GM10248 (cell line): ENCODE measurements around the gene EAPP.
"Not testable (repeated sequence)": the region's sequence is repeated elsewhere in the genome, so short reads cannot be mapped to it uniquely, and the experiment has no call there.

ENCODE experiments used
- CTCF ChIA-PET: fragments of 300-600 bp; sonication (Branson Sonifier 250); formaldehyde crosslinking; extraction: SDS; loops from one replicate; lab custom pipeline; 2021; ENCODE audit warnings: antibody characterized with exemption; lab: Yijun Ruan, JAX
- POLR2A ChIA-PET: fragments of 350-650 bp; sonication (Branson Sonifier 250); formaldehyde crosslinking; extraction: SDS; loops from one replicate; lab custom pipeline; 2020; ENCODE audit warnings: antibody characterized with exemption; lab: Yijun Ruan, JAX
- DNase-seq: peaks from one replicate; pipeline ENCODE4 v3.0.0; 2012; ENCODE audit errors: extremely low spot score
- CTCF ChIP-seq: IDR thresholded peaks from 2 replicates; pipeline ENCODE4 v1.5.1; 2012; ENCODE audit warnings: mild to moderate bottlenecking, low read depth; ENCODE audit errors: extremely low read depth, missing control alignments, control extremely low read depth

The EAPP gene

DNA sequence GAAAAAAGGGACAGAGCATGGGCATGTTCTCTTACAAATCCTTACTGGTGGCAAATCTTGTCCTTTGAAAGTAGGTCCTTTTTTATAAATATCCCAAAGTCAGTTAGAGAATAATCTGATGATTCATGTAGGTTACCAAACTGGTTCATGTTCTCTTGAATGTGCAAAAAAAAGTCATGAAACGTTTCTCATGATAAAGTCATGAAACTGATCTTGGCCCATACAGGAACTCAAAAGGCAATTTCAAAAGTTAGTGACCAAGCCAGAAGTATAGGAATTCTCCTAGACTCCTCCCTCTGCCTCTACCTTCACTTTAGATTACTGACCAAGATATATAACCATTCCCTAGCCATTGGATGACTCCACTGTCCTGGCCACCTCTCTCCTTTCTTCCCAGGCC is 50.2 kb downstream of the EAPP start:
- POLR2A ChIA-PET, result no interaction called here
- CTCF ChIA-PET, result no interaction called here
- TF ChIP-seq CTCF, result no peak
- DNase-seq, result no peak

DNA sequence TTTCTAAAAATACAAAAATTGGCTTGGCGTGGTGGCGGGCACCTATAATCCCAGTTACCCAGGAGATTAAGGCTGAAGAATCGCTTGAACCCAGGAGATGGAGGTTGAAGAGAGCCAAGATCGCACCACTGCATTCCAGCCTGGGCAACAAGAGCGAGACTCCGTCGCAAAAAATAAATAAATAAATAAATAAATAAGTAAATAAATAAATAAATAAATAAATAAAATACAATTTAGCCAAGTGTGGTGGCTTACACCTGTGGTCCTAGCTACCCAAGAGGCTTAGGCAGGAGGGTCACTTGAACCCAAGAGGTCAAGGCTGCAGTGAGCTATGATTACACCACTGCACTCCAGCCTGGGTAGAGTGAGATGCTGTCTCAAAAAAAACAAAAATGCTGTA is 51.0 kb downstream of the EAPP start:
- ChIA-PET CTCF (no interaction called here), POLR2A (no interaction called here)
- TF ChIP-seq CTCF, result no peak
- no peak for DNase-seq

DNA sequence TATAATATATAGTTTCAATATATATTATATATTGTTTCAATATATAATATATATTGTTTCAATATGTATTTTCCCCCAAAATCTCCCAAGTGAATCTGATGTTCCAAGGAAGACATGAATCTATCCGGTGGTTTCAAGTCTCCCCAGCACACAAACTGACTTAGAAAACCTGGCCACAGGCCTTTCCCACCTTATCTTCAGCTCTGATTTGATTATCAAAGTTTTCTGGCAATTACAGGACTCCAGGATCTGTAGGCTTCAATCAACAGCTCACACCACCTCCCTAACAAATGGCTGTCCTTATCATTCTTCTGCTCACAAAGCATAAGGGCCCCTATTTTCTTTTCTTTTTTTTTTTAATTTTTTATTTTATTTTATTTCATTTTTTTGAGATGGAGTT is 54.8 kb downstream of the EAPP start:
- no peak for TF ChIP-seq CTCF
- ChIA-PET CTCF (no interaction called here), POLR2A (no interaction called here)
- DNase-seq, result no peak

DNA sequence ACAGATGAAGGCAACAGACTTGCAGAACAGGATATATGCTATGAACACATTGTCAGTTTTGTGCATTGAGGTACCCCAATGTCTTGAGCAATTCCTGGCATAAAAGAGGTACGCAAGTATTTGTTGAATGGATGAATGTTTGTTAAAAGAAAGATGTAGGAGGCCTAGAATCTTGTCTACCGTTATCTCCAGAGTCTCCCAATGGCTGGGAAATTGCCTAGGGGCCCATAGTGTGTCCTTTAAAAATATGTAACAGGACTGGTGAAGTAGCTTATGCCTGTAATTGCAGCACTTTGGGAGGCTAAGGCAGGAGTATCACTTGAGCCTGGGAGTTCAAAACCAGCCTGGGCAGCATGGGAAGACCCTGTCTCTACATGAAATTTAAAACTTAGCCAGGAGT is 57.0 kb downstream of the EAPP start:
- TF ChIP-seq CTCF, result no peak
- ChIA-PET POLR2A (no interaction called here), CTCF (no interaction called here)
- no peak for DNase-seq

DNA sequence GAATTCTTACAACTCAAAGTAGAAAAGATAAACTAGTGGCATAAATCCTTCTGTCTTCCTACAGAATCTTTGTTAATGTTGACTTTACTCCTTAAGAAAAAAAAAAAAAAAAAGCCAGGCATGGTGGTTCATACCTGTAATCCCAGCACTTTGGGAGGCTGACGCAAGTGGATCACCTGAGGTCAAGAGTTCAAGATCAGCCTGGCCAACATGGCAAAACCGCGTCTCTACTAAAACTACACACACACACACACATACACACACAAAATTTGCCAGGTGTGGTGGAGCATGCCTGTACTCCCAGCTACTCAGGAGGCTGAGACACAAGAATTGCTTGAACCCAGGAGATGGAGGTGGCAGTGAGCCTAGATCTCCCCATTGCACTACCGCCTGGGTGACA is 59.8 kb downstream of the EAPP start:
- ChIA-PET CTCF (no interaction called here), POLR2A (no interaction called here)
- no peak for DNase-seq
- no peak for TF ChIP-seq CTCF

DNA sequence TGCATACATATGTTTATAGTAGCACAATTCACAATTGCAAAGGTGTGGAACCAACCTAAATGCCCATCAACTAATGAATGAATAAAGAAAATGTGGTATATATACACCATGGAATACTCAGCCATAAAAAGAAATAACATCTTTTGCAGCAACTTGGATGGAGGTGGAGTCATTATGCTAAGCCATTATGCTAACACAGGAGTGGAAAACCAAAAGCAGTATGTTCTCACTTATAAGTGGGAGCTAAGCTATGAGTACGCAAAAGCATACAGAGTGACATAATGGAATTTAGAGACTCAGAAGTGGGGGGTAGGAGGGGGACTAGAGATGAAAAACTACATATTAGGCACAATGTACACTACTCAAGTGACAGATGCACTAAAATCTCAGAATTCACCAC is 61.2 kb downstream of the EAPP start:
- TF ChIP-seq CTCF, result no peak
- ChIA-PET CTCF (interaction anchor here (0.9 kb wide), 1 partner anchor 12 kb away, joined by 3 read pairs; no protein-coding TSS in a partner anchor), POLR2A (no interaction called here)

DNA sequence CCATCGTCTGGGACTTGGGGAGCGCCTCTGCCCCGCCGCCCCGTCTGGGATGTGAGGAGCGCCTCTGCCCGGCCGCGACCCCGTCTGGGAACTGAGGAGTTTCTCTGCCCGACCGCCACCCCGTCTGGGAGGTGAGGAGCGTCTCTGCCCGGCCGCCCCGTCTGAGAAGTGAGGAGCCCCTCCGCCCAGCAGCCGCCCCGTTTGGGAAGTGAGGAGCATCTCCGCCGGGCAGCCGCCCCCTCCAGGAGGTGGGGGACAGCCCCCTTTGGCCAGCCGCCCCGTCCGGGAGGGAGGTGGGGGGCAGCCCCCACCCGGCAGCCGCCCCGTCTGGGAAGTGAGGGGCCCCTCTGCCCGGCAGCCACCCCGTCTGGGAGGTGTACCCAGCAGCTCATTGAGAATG is 63.5 kb downstream of the EAPP start:
- CTCF ChIA-PET, POLR2A ChIA-PET, DNase-seq: not testable (repeated sequence)

More for the DNA sequence above, 61.2 kb downstream of the EAPP start:
- DNase-seq, result no peak

DNA sequence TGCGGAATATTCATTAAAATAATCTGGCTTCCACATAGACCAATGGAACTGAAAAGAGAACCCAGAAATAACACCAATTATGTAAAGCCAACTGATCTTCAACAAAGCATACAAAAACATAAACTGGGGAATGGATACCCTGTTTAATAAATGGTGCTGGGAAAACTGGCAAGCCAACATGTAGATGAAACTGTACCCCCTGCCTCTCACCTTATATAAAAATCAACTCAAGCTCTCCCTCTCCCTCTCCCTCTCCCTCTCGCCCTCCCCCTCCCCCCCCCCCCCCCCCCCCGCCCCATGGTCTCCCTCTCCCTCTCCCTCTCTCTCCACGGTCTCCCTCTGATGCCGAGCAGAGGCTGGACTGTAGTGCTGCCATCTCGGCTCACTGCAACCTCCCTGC is 64.3 kb downstream of the EAPP start:
- no peak for TF ChIP-seq CTCF
- CTCF ChIA-PET, result no interaction called here
- POLR2A ChIA-PET, result no interaction called here
- no peak for DNase-seq
